HepG2 (cell line): Measurements from ENCODE around the gene AGBL1. TPM values are rescaled to one million over a fixed set of nuclear protein-coding genes. Genes with fewer than 3 reads are reported as not detected.

Experiments used
- CBX5 ChIP-seq: sonication (generic); formaldehyde crosslinking; IDR thresholded peaks from 2 replicates; pipeline ENCODE4 v1.4.0; 2020; ENCODE audit warnings: missing genetic modification reagents, borderline replicate concordance
- HMGXB3 ChIP-seq: sonication (generic); formaldehyde crosslinking; IDR thresholded peaks from 2 replicates; pipeline ENCODE4 v1.4.0; 2020; ENCODE audit warnings: missing genetic modification reagents, borderline replicate concordance
- SMC3 ChIP-seq: IDR thresholded peaks from 2 replicates; pipeline ENCODE4 v1.6.1; 2011; ENCODE audit warnings: low read length, improper control_type of control experiment
- TEAD2 ChIP-seq: sonication (generic); formaldehyde crosslinking; IDR thresholded peaks from 2 replicates; pipeline ENCODE4 v1.9.0; 2021; ENCODE audit warnings: missing genetic modification reagents
- XRCC5 ChIP-seq: fragments of 200-400 bp; formaldehyde crosslinking; optimal IDR thresholded peaks from 2 replicates; pipeline ENCODE3; 2017; ENCODE audit warnings: mild to moderate bottlenecking, low read length
- ZFAT ChIP-seq: sonication (generic); formaldehyde crosslinking; conservative IDR thresholded peaks from 2 replicates; pipeline ENCODE4 v1.8.1; 2023; ENCODE audit warnings: missing genetic modification reagents, inconsistent platforms
- ZNF30 ChIP-seq: sonication (generic); formaldehyde crosslinking; IDR thresholded peaks from 2 replicates; pipeline ENCODE4 v1.5.0; 2020; ENCODE audit warnings: mild to moderate bottlenecking, missing genetic modification reagents
- ZNF564 ChIP-seq: sonication (generic); formaldehyde crosslinking; IDR thresholded peaks from 2 replicates; pipeline ENCODE4 v1.8.1; 2023; ENCODE audit warnings: mild to moderate bottlenecking, missing genetic modification reagents
- ZNF788 ChIP-seq: sonication (generic); formaldehyde crosslinking; IDR thresholded peaks from 2 replicates; pipeline ENCODE4 v1.5.0; 2020; ENCODE audit warnings: mild to moderate bottlenecking, missing genetic modification reagents, borderline replicate concordance
- polyA plus RNA-seq, 8 experiments: library from polyadenylated mRNA; depleted of rRNA in 3 of 8; stranded (reverse) in 7 of 8; unstranded in 1 of 8; fragments of >200 nt; fragmentation: Illumina TruSeq in 4 of 8; extraction: Trizol in 4 of 8; gene quantifications; 2 replicates each; pipeline versions ENCODE4 v1.2.1 to v1.2.3, GENCODE V29; 2011 to 2016; ENCODE audit warnings: low read depth in 4 of 8, missing spikeins in 1 of 8, mixed read lengths in 1 of 8; ENCODE audit not compliant: insufficient read depth in 1 of 8
- total RNA-seq, 5 experiments: library from RNA; depleted of rRNA; stranded (reverse); fragments of >200 nt; fragmentation: Illumina TruSeq; extraction: Trizol; gene quantifications; 2 replicates each; pipeline ENCODE4 v1.2.3, GENCODE V29; 2016; ENCODE audit warnings: low read depth in 1 of 5
- TF ChIP-seq, protein P1 (sequence below): sonication (generic); formaldehyde crosslinking; IDR thresholded peaks from 2 replicates; pipeline ENCODE4 v1.5.0; 2020; ENCODE audit warnings: mild to moderate bottlenecking, missing genetic modification reagents, moderate library complexity
- TF ChIP-seq, protein P2 (sequence below): sonication (generic); formaldehyde crosslinking; IDR thresholded peaks from 2 replicates; pipeline ENCODE4 v1.4.0; 2020; ENCODE audit warnings: missing genetic modification reagents
- TF ChIP-seq, protein P3 (sequence below): sonication (generic); formaldehyde crosslinking; IDR thresholded peaks from 2 replicates; pipeline ENCODE4 v1.8.1; 2023; ENCODE audit warnings: mild to moderate bottlenecking, missing genetic modification reagents, borderline replicate concordance
- TF ChIP-seq, protein P4 (sequence below): sonication (generic); formaldehyde crosslinking; IDR thresholded peaks from 2 replicates; pipeline ENCODE4 v1.8.0; 2022; ENCODE audit warnings: missing genetic modification reagents, mild to moderate bottlenecking, inconsistent platforms, borderline replicate concordance

Gene AGBL1
- total and polyA plus RNA-seq, 2 of the 13 experiments (the other 11 are each of a cell fraction or from before 2014, with no cell fraction given), result 0.01 TPM; not detected in 1

DNA sequence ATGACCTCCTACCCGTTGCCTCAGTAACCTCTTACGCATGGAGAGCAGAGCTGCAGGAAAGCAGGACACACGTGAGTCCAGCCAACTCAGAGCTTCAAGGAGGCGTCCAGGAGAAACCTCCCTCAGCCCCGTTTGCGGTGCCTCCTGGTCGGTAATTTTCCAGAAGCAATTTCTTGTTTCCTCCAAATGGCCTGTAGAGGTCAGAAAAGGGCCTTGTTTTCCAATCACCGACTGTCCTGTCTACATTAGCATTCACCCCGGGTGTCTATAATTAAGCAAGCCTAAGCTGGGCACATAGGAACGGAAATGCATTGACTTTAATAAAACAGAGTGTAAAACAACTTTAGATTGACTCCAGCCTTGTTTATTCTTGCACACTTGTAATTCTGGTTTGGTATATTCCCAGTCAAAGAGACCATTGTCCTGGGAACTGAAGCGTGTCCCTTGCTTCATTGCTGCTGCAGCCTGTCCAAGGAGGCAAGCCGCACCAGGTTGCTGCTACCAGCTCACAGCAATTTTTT is 836.2 kb downstream of the AGBL1 start (continued):
- no peak for TF ChIP-seq ZNF564
- TF ChIP-seq ZNF30, result no peak
- peak; percentile 17; the same call in 1 of the 2 replicates for TF ChIP-seq SMC3
- no peak for TF ChIP-seq TEAD2 (CRISPR knock-in tag)
- TF ChIP-seq, protein P1, sequence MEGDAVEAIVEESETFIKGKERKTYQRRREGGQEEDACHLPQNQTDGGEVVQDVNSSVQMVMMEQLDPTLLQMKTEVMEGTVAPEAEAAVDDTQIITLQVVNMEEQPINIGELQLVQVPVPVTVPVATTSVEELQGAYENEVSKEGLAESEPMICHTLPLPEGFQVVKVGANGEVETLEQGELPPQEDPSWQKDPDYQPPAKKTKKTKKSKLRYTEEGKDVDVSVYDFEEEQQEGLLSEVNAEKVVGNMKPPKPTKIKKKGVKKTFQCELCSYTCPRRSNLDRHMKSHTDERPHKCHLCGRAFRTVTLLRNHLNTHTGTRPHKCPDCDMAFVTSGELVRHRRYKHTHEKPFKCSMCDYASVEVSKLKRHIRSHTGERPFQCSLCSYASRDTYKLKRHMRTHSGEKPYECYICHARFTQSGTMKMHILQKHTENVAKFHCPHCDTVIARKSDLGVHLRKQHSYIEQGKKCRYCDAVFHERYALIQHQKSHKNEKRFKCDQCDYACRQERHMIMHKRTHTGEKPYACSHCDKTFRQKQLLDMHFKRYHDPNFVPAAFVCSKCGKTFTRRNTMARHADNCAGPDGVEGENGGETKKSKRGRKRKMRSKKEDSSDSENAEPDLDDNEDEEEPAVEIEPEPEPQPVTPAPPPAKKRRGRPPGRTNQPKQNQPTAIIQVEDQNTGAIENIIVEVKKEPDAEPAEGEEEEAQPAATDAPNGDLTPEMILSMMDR (CRISPR knock-in tag), result peak; percentile 65
- TF ChIP-seq HMGXB3 (CRISPR knock-in tag), result no peak
- TF ChIP-seq, protein P2, sequence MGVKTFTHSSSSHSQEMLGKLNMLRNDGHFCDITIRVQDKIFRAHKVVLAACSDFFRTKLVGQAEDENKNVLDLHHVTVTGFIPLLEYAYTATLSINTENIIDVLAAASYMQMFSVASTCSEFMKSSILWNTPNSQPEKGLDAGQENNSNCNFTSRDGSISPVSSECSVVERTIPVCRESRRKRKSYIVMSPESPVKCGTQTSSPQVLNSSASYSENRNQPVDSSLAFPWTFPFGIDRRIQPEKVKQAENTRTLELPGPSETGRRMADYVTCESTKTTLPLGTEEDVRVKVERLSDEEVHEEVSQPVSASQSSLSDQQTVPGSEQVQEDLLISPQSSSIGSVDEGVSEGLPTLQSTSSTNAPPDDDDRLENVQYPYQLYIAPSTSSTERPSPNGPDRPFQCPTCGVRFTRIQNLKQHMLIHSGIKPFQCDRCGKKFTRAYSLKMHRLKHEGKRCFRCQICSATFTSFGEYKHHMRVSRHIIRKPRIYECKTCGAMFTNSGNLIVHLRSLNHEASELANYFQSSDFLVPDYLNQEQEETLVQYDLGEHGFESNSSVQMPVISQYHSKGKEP (CRISPR knock-in tag), result no peak
- no peak for TF ChIP-seq CBX5 (CRISPR knock-in tag)
- TF ChIP-seq, protein P3, sequence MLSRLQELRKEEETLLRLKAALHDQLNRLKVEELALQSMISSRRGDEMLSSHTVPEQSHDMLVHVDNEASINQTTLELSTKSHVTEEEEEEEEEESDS, result no peak
- no peak for TF ChIP-seq ZNF788
- peak; percentile 54 for TF ChIP-seq XRCC5
- no peak for TF ChIP-seq ZFAT (CRISPR knock-in tag)
- TF ChIP-seq, protein P4, sequence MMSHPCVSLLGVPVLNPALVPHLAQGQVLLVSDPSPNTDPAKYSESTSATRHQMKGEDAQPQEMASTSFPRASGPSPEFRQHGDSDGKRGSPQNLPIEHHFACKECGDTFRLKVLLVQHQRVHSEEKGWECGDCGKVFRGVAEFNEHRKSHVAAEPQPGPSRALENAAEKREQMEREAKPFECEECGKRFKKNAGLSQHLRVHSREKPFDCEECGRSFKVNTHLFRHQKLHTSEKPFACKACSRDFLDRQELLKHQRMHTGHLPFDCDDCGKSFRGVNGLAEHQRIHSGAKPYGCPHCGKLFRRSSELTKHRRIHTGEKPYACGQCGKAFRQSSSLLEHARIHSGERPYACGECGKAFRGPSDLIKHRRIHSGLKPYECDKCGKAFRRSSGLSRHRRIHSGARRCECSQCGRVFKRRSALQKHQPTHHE (CRISPR knock-in tag), result no peak
